Cardiac atrium fibroblast (primary cell): ENCODE results near the gene CNST. TPM values are rescaled to one million over a fixed set of nuclear protein-coding genes. Genes with fewer than 3 reads are reported as not detected.

ENCODE experiments used
- total RNA-seq: library from RNA; depleted of rRNA; stranded (reverse); fragments of >200 nt; gene quantifications from 2 replicates; pipeline ENCODE4 v1.2.3, GENCODE V29; 2015

Gene CNST, protein sequence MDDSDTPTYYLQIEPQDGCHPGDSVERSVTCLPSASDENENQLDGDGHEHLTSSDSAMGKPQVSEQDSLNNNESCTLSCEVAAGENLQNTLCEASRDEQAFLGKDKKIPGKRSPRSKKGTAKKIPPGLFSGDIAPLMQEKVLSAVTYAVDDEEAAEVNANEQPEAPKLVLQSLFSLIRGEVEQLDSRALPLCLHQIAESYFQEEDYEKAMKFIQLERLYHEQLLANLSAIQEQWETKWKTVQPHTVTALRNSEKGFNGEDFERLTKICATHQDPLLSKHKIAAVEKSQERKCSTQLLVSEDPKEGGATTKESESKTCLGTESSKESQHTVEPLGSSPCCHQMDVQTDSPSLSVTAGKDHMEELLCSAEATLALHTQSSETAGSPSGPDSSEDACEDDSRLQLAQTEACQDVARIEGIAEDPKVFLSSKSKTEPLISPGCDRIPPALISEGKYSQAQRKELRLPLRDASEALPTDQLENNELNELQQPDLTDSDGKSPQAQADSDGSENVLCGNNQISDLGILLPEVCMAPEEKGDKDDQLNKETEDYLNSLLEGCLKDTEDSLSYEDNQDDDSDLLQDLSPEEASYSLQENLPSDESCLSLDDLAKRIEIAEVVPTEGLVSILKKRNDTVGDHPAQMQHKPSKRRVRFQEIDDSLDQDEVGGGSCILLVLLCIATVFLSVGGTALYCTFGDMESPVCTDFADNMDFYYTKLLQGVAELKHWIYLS
- 9.9 and 11.0 TPM in 2 replicates for total RNA-seq

DNA sequence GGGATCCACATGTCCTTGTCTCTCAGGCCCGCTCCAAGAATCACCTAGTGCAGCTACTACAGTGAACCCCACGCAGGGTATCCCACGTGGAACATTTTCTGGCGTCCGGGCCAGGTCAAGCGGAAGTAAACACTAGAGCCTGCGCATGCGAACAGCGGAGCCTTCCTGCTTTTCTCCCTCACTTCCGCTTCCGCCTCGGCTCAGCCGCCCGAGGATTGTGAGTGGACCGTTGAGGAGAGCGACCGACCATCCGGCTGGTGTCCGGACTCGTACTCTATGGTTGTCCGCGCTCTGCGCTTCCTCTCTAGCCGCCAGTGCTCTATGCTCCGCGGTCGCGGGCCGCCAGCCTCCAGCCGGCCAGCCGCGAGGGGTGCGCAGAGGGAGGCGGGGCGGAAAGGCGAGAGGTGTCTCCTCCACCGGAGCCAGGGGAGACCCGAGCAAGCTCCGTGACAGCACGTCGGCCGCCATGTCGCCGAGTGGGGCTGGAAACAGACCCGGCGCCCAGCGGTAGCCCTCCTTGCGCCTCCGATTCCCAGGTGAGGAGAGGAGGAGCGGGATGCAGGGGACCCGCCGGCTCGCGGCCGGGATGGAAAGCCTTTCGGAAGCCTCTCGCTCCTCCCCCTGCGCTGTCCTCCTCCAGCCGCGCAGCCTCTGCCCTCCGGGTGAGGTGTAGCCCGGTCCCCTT, at the start of gene CNST, which contains the start of gene TFB2M:
Gene CNST (plus strand): TSS at position 329 of the 685 bp plus-strand sequence. CDS start 25,107 bp downstream, outside the sequence.
Gene TFB2M (minus strand): TSS at position 134 of the 685 bp plus-strand sequence. CDS start 123 bp downstream, at position 11.

Other genes starting within 250 kb of the CNST start
- 13.6 and 14.4 TPM in 2 replicates for gene SMYD3, start 59.2 kb upstream of the CNST start, total RNA-seq
- 15.2 and 18.1 TPM in 2 replicates for gene TFB2M, start 195 bp upstream of the CNST start, total RNA-seq
- gene SCCPDH, start 158.0 kb downstream of the CNST start, total RNA-seq: 27.4 and 41.0 TPM in 2 replicates